ENCODE results near the gene DFFA. TPM values are rescaled to one million over a fixed set of nuclear protein-coding genes. Genes with fewer than 3 reads are reported as not detected.
"Not testable (repeated sequence)": the region's sequence is repeated elsewhere in the genome, so short reads cannot be mapped to it uniquely, and the experiment has no call there.

DFFA gene
- total RNA-seq, 1 donor from 2014 or later, result 54.7 TPM

DNA sequence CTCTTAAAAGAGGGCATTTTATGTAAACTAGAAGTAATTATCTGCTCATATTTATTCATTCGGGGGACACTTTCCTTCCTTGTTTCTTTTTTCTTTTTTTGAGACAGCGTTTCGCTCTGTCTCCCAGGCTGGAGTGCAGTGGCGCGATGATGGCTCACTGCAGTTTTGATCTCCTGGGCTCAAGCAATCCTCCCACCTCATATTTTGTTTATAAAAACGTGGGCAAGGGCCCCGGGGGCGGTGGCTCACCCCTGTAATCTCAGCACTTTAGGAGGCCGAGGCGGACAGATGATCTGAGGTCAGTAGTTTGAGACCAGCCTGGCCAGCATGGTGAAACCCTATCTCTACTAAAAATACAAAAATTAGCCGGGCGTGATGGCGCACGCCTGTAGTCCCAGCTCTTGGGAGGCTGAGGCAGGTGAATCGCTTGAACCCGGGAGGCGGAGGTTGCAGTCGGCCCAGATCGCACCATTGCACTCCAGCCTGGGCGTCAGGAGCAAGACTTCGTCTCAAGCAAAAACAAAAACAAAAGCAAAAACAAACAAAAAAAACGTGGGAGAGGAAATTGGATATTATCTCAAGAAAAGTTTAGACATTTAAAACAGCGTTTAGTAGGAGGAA, 926 bp upstream of the DFFA start:
- H3K4me1 Mint-ChIP-seq (ENCODE audit: low read depth), result peaks cover 46% of the 10 kb centered on the region

DNA sequence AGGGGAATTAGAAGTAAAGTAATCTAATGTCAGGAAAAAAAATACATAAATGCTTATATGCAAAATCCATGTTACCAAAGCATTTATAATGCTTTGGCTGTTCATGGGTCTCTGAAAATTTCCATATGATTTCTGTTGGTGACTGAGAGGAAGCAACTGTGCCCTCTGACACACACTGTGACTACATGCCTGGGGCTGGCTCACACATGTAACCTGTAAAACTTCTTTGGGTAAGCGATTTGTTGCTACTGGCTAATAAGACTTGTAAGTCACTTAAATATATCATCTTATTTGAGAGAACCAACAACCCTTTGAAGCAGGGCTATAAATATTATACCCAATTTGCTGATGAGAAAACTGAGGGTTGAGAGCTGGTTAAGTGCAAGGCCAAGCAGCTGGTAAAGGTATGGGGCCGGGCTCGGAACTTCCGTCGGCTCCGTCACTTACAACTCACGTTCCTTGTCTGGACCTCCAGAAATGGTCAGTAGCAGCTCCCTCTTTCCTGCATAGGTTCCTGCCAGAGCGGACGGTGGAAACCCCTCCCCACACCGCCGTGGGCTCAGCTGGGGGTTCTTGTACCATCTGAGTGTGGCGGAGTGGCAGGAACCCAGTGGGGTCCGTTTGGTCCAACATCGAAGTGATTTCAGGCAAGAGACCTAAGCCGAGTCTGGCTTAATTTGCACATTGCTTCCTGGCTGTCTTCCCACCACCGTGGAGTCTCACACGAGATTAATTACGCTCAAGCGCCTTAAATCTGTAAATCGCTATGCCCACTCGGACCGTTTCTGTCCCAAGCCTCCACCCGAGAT, 714 bp downstream of the DFFA start:
- H3K4me3 Mint-ChIP-seq, result peak overlapping the region; percentile 89
- peaks cover 15% of the 10 kb centered on the region for H3K36me3 Mint-ChIP-seq (ENCODE audit: low read depth)
- peak overlapping the region; percentile 85 for H3K27ac Mint-ChIP-seq
- intact Hi-C loops (cut with micrococcal nuclease), result loop anchor here (1.0 to 2.0 kb wide), 6 partner anchors 24 to 933 kb away; partner anchors contain the start of genes CENPS, MTOR and SLC25A33
- H3K4me1 Mint-ChIP-seq (ENCODE audit: low read depth), result peaks cover 41% of the 10 kb centered on the region
- no peaks in the 10 kb centered on the region for H3K27me3 Mint-ChIP-seq (ENCODE audit: insufficient read depth)
- DNase-seq (ENCODE audit: low spot score), result peak; percentile 5
- no peaks in the 10 kb centered on the region for H3K9me3 Mint-ChIP-seq

More for the DNA sequence above, 926 bp upstream of the DFFA start:
- H3K4me3 Mint-ChIP-seq, result peak overlapping the region; percentile 57
- no peak for DNase-seq (ENCODE audit: low spot score)
- H3K36me3 Mint-ChIP-seq (ENCODE audit: low read depth), result peaks cover 7% of the 10 kb centered on the region
- intact Hi-C loops (cut with micrococcal nuclease), result loop anchor here (2.0 kb wide), 1 partner anchor 934 kb away; the partner anchor contains the start of gene SLC25A33
- H3K9me3 Mint-ChIP-seq, result no peaks in the 10 kb centered on the region
- no peaks in the 10 kb centered on the region for H3K27me3 Mint-ChIP-seq (ENCODE audit: insufficient read depth)
- peak overlapping the region; percentile 65 for H3K27ac Mint-ChIP-seq

DNA sequence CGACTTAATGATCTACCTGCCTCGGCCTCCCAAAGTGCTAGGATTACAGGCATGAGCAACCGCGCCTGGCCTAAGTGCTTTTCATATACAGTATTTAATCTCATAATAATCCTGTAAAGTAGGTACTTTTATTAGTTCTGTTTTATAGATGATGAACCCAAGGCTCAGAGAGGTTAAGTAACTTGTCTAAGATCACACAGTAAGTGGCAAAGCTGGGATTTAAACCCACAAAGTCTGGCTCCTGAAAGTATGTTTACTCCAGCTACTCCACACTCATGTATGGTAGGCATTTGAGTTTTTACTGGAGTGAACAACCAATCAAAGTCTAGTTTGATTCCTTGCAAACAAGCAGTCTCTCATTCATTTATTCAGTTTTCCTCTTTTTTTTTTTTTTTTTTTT, 2.3 kb downstream of the DFFA start:
- Mint-ChIP-seq H3K27me3 (ENCODE audit: insufficient read depth) (no peaks in the 10 kb centered on the region), H3K27ac (no peak overlapping the region), H3K36me3 (ENCODE audit: low read depth) (peaks cover 15% of the 10 kb centered on the region), H3K9me3 (no peaks in the 10 kb centered on the region), H3K4me3 (no peak overlapping the region), H3K4me1 (ENCODE audit: low read depth) (peaks cover 26% of the 10 kb centered on the region)
- intact Hi-C loops (cut with micrococcal nuclease), result no loop called here
- DNase-seq (ENCODE audit: low spot score), result no peak

DNA sequence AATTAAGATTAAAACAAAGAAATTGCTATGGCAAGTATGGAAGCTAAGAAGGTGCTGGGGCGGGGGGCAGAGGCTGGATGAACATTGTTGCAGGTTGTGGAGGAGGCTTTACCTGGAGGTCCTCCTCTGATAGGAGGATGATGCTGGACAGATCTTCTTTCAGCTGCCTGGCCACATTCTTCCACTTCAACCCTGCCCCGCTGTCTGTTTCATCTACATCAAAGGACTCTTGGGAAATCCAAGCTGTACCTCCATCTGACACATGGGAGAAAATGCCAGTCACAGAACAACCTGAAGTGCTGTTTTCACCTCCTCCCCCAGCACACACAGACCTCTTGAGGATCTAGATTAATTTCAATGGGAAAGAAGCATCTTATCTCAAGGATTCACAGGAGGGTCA, 5.3 kb downstream of the DFFA start:
- Mint-ChIP-seq H3K9me3 (no peaks in the 10 kb centered on the region), H3K27me3 (ENCODE audit: insufficient read depth) (no peaks in the 10 kb centered on the region), H3K27ac (no peak overlapping the region), H3K4me3 (no peak overlapping the region), H3K36me3 (ENCODE audit: low read depth) (peaks cover 26% of the 10 kb centered on the region), H3K4me1 (ENCODE audit: low read depth) (peaks cover 5% of the 10 kb centered on the region)
- DNase-seq (ENCODE audit: low spot score), result no peak
- intact Hi-C loops (cut with micrococcal nuclease), result no loop called here

DNA sequence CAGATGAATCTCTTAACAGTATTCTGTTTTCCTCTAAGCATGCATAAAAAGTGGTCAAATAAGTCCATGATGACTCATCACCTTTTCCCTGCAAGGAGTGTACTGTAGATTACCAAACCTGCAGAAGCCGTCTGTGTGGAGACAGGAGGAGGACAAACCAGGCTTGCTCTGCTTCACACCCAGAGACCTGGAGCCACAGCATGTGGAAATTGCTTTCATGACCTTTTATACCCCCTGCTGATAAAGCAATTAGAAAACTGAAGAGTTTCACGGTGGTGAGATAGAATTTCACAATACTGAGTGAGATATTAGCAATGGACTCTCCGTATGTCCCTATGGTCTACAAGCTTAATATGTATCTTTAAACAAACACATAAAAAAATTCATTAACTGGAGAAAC, 13.1 kb downstream of the DFFA start:
- no peak overlapping the region for H3K4me3 Mint-ChIP-seq
- peaks cover 27% of the 10 kb centered on the region for H3K36me3 Mint-ChIP-seq (ENCODE audit: low read depth)
- H3K9me3 Mint-ChIP-seq, result no peaks in the 10 kb centered on the region
- no peaks in the 10 kb centered on the region for H3K27me3 Mint-ChIP-seq (ENCODE audit: insufficient read depth)
- H3K4me1 Mint-ChIP-seq (ENCODE audit: low read depth), result no peaks in the 10 kb centered on the region
- no peak for DNase-seq (ENCODE audit: low spot score)
- no peak overlapping the region for H3K27ac Mint-ChIP-seq
- intact Hi-C loops (cut with micrococcal nuclease), result no loop called here

DNA sequence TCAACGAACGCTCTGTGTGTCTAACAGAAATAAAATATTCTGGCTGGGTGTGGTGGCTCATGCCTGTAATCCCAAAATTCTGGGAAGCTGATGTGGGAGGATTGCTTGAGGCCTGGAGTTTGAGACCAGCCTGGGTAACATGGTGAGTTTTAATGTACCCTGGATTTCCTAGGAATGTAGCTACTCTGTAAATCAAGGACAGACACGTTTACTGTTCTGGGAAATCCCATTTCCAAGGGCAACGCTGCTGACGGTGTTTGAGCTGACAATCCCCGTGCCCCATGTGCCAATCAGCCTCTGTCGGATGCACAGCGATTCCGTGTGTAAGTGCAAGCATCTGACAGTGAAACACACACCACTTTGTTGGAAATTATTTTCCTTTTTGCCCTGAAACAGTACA, 14.5 kb downstream of the DFFA start:
- Mint-ChIP-seq H3K27ac (no peak overlapping the region), H3K4me1 (ENCODE audit: low read depth) (no peaks in the 10 kb centered on the region), H3K9me3 (no peaks in the 10 kb centered on the region), H3K4me3 (no peak overlapping the region), H3K36me3 (ENCODE audit: low read depth) (peaks cover 20% of the 10 kb centered on the region), H3K27me3 (ENCODE audit: insufficient read depth) (no peaks in the 10 kb centered on the region)
- no peak for DNase-seq (ENCODE audit: low spot score)
- intact Hi-C loops (cut with micrococcal nuclease), result no loop called here

DNA sequence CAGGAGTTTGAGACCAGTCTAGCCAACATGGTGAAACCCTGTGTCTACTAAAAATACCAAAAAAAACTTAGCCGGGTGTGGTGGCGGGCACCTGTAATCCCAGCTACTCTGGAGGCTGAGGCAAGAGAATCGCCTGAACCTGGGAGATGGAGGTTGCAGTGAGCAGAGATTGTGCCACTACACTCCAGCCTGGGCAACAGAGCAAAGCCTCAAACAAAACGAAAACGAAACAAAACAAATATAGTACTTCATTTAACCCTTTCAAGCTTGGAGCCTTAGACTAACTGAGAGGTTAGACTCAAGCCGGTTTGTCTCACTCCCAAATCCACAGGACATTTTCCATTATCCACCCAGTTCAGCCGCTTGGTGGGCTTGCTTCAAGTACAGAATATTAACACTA, 14.9 kb downstream of the DFFA start:
- H3K9me3 Mint-ChIP-seq; H3K4me3 Mint-ChIP-seq; intact Hi-C loops (cut with micrococcal nuclease); H3K4me1 Mint-ChIP-seq (ENCODE audit: low read depth); H3K27ac Mint-ChIP-seq; H3K27me3 Mint-ChIP-seq (ENCODE audit: insufficient read depth); DNase-seq (ENCODE audit: low spot score): not testable (repeated sequence)
- H3K36me3 Mint-ChIP-seq (ENCODE audit: low read depth), result peaks cover 18% of the 10 kb centered on the region

DNA sequence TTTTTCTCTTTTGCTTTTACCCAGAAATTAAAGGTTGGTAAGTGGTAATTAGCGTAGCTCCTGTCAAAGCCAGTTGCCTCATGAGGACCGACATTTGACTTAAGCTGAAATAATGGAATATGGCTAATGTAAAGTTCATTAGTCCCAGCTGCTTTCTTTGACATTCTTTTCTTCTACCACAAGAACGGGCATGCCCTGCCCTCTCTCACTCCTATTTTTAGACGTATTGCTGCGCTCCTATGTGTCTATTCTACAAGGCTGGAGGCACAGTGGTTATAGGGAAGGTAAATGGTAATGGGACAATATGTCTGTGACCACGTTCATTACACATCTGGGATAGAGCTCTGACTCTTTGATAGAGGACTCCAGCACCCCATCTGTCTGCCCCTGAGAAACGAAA, 15.7 kb downstream of the DFFA start:
- Mint-ChIP-seq H3K4me1 (ENCODE audit: low read depth) (no peaks in the 10 kb centered on the region), H3K9me3 (no peaks in the 10 kb centered on the region), H3K4me3 (no peak overlapping the region), H3K27me3 (ENCODE audit: insufficient read depth) (no peaks in the 10 kb centered on the region), H3K27ac (no peak overlapping the region), H3K36me3 (ENCODE audit: low read depth) (peaks cover 16% of the 10 kb centered on the region)
- intact Hi-C loops (cut with micrococcal nuclease), result no loop called here
- DNase-seq (ENCODE audit: low spot score), result no peak

DNA sequence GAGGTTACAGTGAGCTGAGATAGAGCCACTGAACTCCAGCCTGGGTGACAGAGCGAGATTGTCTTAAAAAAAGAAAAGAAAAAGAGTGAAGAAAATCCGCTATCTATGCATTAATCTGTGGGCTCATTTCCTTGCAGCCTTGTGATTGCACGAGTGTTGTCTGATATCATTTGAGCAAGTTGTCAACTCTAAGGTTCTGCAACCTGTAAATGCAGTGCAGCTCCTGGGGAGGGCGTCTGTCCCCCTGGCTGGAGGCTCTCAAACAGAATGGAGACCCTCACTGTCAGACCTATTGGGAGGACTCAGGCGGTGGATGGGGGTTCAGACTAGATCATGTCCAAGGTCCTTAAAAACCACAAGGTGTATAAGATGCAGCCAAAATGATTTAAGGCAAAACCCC, 16.3 kb downstream of the DFFA start:
- Mint-ChIP-seq H3K4me3 (no peak overlapping the region), H3K27ac (no peak overlapping the region), H3K4me1 (ENCODE audit: low read depth) (no peaks in the 10 kb centered on the region), H3K9me3 (no peaks in the 10 kb centered on the region), H3K27me3 (ENCODE audit: insufficient read depth) (no peaks in the 10 kb centered on the region), H3K36me3 (ENCODE audit: low read depth) (peaks cover 13% of the 10 kb centered on the region)
- intact Hi-C loops (cut with micrococcal nuclease), result no loop called here
- no peak for DNase-seq (ENCODE audit: low spot score)

DNA sequence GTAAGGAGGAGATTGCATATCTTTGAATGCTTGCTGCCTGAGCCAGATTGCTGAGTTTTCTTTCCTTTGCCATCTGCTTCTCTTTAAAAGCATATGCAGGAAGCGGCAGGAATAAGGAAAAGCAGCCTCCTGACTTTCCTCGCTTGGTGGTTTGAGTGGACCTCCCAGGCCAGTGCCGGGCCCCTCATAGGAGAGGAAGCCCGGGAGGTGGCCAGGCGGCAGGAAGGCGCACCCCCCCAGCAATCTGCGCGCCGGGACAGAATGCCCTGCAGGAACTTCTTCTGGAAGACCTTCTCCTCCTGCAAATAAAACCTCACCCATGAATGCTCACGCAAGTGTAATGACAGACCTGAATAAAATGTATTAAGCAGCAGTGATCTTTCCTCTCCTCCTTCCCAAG, 21.0 kb downstream of the DFFA start:
- H3K4me3 Mint-ChIP-seq, result no peak overlapping the region
- intact Hi-C loops (cut with micrococcal nuclease), result no loop called here
- H3K4me1 Mint-ChIP-seq (ENCODE audit: low read depth), result peaks cover 5% of the 10 kb centered on the region
- H3K27ac Mint-ChIP-seq, result no peak overlapping the region
- H3K27me3 Mint-ChIP-seq (ENCODE audit: insufficient read depth), result no peaks in the 10 kb centered on the region
- no peaks in the 10 kb centered on the region for H3K9me3 Mint-ChIP-seq
- no peak for DNase-seq (ENCODE audit: low spot score)
- H3K36me3 Mint-ChIP-seq (ENCODE audit: low read depth), result peaks cover 3% of the 10 kb centered on the region

DNA sequence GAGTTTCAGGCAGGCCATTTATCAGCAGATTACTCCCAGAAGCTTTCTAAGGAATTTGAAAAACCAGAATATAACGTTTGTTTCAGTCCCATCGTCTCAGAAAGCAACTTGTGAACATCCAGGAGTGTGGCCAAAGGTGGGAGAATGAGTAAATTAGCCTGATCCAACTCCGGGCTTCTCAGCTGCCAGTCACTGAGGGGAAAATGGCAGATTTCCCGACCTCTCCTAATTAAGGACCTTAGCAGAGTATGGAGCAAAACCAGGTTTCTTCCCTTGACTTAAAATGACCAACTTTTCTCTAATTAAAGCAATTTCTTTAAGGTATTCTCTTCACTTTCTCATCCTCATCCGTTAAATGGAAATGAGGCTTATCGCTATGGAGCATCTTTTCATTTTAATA, 21.5 kb downstream of the DFFA start:
- intact Hi-C loops (cut with micrococcal nuclease), result no loop called here
- H3K4me3 Mint-ChIP-seq, result no peak overlapping the region
- H3K4me1 Mint-ChIP-seq (ENCODE audit: low read depth), result peaks cover 5% of the 10 kb centered on the region
- no peaks in the 10 kb centered on the region for H3K9me3 Mint-ChIP-seq
- no peak for DNase-seq (ENCODE audit: low spot score)
- no peak overlapping the region for H3K27ac Mint-ChIP-seq
- no peaks in the 10 kb centered on the region for H3K27me3 Mint-ChIP-seq (ENCODE audit: insufficient read depth)
- no peaks in the 10 kb centered on the region for H3K36me3 Mint-ChIP-seq (ENCODE audit: low read depth)

DNA sequence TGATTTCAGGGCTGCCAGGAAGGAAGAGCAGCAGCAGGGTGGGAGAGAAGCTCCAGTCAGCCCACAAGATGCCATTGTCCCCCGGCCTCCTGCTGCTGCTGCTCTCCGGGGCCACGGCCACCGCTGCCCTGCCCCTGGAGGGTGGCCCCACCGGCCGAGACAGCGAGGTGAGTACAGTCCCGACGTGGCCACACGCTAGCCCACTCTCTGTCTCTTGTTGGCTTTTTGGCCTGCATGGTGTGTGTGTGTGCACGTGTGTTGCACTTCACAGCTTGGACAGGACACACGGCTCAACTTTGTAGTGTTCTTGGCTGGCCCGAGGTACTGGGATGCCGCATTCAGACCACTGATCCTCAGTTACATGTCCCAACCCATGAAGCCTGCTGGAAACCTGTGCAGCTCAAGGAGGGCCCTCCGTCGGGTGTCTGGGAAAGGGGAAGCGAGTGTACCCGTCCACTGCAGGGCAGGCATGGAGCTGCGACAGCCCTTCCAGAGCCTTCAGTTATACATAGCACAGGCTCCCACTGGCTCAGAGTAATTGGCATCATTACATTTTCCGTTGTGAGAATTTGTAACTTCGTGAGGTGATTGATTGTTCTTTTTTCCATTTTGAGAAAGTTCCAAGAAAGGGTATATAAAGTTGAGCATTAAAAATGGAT, 22.0 kb downstream of the DFFA start:
- no peak overlapping the region for H3K4me3 Mint-ChIP-seq
- H3K4me1 Mint-ChIP-seq (ENCODE audit: low read depth), result peaks cover 5% of the 10 kb centered on the region
- intact Hi-C loops (cut with micrococcal nuclease), result no loop called here
- no peak overlapping the region for H3K27ac Mint-ChIP-seq
- no peak for DNase-seq (ENCODE audit: low spot score)
- no peaks in the 10 kb centered on the region for H3K27me3 Mint-ChIP-seq (ENCODE audit: insufficient read depth)
- H3K36me3 Mint-ChIP-seq (ENCODE audit: low read depth), result no peaks in the 10 kb centered on the region
- H3K9me3 Mint-ChIP-seq, result no peaks in the 10 kb centered on the region

DNA sequence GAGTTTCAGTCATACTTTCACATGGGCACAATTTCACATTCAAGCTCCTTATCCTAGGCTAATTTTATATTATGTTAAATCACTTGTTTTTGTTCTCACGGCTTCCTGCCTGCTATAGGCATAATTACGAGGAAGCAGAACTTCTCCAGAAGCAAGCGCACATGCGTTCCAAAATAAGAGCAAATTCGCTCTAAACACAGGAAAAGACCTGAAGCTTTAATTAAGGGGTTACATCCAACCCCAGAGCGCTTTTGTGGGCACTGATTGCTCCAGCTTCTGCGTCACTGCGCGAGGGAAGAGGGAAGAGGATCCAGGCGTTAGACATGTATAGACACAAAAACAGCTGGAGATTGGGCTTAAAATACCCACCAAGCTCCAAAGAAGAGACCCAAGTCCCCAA, 22.6 kb downstream of the DFFA start, which contains the start of gene CORT:
TSS of gene CORT (plus strand) at position 281 of the 400 bp plus-strand sequence. CDS start 193 bp downstream, outside the sequence.
- H3K9me3 Mint-ChIP-seq, result no peaks in the 10 kb centered on the region
- no peak within 1 kb of the TSS for H3K27ac Mint-ChIP-seq
- DNase-seq (ENCODE audit: low spot score), result no peak

More for the DNA sequence above, 22.6 kb downstream of the DFFA start, which contains the start of gene CORT:
- no peak within 1 kb of the TSS for H3K4me3 Mint-ChIP-seq
- peaks cover 5% of the 10 kb centered on the region for H3K4me1 Mint-ChIP-seq (ENCODE audit: low read depth)
- intact Hi-C loops (cut with micrococcal nuclease), result no loop called here
- no peaks in the 10 kb centered on the region for H3K27me3 Mint-ChIP-seq (ENCODE audit: insufficient read depth)
- H3K36me3 Mint-ChIP-seq (ENCODE audit: low read depth), result no peaks in the 10 kb centered on the region
